Loucy (cell line): ENCODE measurements around the gene NTRK1.

Experiments used
- EZH2phosphoT487 ChIP-seq: fragments of 200-600 bp; IDR thresholded peaks from 2 replicates; pipeline ENCODE4 v1.6.1; 2018; ENCODE audit warnings: antibody characterized with exemption, mild to moderate bottlenecking, moderate library complexity, borderline replicate concordance
- TF ChIP-seq, protein P1 (sequence below): fragments of 200-600 bp; sonication (generic); conservative IDR thresholded peaks from 2 replicates; pipeline ENCODE4 v1.5.1; 2014; ENCODE audit warnings: mild to moderate bottlenecking, antibody characterized with exemption, low read length

DNA sequence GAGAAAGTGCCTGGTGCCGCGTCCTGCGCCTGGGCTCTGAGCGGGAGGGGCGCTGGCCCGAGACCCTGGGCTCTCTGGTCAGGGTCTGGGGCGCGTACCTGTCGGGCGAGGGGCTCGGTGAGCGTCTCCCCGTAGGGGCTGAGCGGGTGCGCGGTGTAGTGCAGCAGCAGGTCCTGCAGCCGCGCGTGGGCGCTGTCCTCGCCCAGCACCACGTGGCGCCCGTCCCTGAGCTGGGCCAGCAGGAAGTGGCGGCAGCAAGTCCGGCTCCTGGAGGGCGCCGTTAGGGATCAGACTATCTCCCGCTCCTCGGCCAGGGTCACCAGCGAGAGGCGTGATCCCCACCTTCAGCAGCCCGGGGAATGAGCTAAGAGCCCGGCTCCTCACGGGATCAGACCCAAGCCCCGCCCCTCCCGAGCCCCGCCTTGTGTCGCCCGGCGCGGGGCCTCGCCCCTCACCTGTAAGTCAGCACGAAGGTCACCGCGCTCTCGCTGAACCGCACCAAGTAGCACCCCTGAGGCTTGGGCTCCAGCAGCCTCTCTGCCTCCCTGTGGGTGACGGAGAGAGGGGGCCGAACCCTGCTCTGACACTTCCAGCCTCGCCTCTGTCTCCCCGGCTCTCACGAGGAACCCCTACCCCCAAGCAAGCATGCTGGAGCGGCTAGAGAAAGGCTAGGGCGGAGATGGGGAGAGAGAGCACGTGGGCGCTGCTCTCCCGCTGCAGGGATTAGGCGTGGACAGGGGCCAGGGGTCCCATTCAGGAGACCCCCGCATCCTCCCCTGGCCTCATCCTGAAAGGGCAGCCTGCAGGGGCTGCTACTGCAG lies 46.7 kb upstream of the NTRK1 start:
- TF ChIP-seq, protein P1, sequence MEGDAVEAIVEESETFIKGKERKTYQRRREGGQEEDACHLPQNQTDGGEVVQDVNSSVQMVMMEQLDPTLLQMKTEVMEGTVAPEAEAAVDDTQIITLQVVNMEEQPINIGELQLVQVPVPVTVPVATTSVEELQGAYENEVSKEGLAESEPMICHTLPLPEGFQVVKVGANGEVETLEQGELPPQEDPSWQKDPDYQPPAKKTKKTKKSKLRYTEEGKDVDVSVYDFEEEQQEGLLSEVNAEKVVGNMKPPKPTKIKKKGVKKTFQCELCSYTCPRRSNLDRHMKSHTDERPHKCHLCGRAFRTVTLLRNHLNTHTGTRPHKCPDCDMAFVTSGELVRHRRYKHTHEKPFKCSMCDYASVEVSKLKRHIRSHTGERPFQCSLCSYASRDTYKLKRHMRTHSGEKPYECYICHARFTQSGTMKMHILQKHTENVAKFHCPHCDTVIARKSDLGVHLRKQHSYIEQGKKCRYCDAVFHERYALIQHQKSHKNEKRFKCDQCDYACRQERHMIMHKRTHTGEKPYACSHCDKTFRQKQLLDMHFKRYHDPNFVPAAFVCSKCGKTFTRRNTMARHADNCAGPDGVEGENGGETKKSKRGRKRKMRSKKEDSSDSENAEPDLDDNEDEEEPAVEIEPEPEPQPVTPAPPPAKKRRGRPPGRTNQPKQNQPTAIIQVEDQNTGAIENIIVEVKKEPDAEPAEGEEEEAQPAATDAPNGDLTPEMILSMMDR: no peak
- no peak for TF ChIP-seq EZH2phosphoT487
